HUDEP-2 (cell line): ENCODE measurements around the gene GJA9.
"Not testable (repeated sequence)": the region's sequence is repeated elsewhere in the genome, so short reads cannot be mapped to it uniquely, and the experiment has no call there.

Experiments
- DNase-seq, 76 experiments: peaks; one replicate each; lab custom pipeline; 2025; ENCODE audit not compliant: unreplicated experiment in 76 of 76; lab: John Stamatoyannopoulos, UW

GJA9 gene

GRCh38 chr1:38875811-38876210, 5.6 kb downstream of the GJA9 start:
- no peak for DNase-seq

- DNase-seq, result peak; percentile 54 to 97 (median 93)
These were observed 8.1 kb downstream of the GJA9 start, which contains the start of gene MYCBP for GRCh38 chr1:38873027-38873969. TSS of gene MYCBP (minus strand) at chr1:38873348. CDS start at chr1:38873305, 43 bp downstream.

GRCh38 chr1:38872401-38873026, 8.9 kb downstream of the GJA9 start:
- peak in 6 of 76 experiments; percentile 3 to 51 (median 10) for DNase-seq

GRCh38 chr1:38870996-38871395, 10.4 kb downstream of the GJA9 start:
- no peak for DNase-seq

- no peak for DNase-seq
These were observed 14.2 kb downstream of the GJA9 start for GRCh38 chr1:38867208-38867607.

- DNase-seq, result no peak
These were observed 16.2 kb downstream of the GJA9 start for GRCh38 chr1:38865112-38865715.

GRCh38 chr1:38860454-38860795, 21.0 kb downstream of the GJA9 start:
- peak in 1 of 76 experiments; percentile 17 for DNase-seq

- DNase-seq, result peak; percentile 36 to 99 (median 96)
These were observed 21.6 kb downstream of the GJA9 start, which contains the start of gene RRAGC for GRCh38 chr1:38859561-38860453. TSS of gene RRAGC (minus strand) at chr1:38859772. CDS start at chr1:38859646, 126 bp downstream.

GRCh38 chr1:38858833-38859560, 22.4 kb downstream of the GJA9 start:
- peak in 34 of 76 experiments; percentile 2 to 52 (median 25) for DNase-seq

- DNase-seq, result no peak
These were observed 28.6 kb downstream of the GJA9 start for GRCh38 chr1:38852780-38853179.

GRCh38 chr1:38848071-38848470, 33.3 kb downstream of the GJA9 start:
- DNase-seq, result no peak

- DNase-seq, result no peak
These were observed 35.2 kb downstream of the GJA9 start for GRCh38 chr1:38846210-38846609.

GRCh38 chr1:38845088-38845487, 36.3 kb downstream of the GJA9 start:
- DNase-seq, result not testable (repeated sequence)

GRCh38 chr1:38840281-38840680, 41.1 kb downstream of the GJA9 start:
- no peak for DNase-seq

GRCh38 chr1:38839363-38839762, 42.0 kb downstream of the GJA9 start:
- DNase-seq, result no peak

- DNase-seq, result not testable (repeated sequence)
These were observed 45.1 kb downstream of the GJA9 start for GRCh38 chr1:38836316-38836715.

- peak in 50 of 76 experiments; percentile 8 to 84 (median 63) for DNase-seq
These were observed 46.2 kb downstream of the GJA9 start for GRCh38 chr1:38834937-38835827.

GRCh38 chr1:38834221-38834782, 47.1 kb downstream of the GJA9 start:
- no peak for DNase-seq
